ENCODE results near the gene KRT4. TPM values are rescaled to one million over a fixed set of nuclear protein-coding genes. Genes with fewer than 3 reads are reported as not detected.

KRT4 gene
- total RNA-seq, 2 donors from 2014 or later, result not detected

DNA sequence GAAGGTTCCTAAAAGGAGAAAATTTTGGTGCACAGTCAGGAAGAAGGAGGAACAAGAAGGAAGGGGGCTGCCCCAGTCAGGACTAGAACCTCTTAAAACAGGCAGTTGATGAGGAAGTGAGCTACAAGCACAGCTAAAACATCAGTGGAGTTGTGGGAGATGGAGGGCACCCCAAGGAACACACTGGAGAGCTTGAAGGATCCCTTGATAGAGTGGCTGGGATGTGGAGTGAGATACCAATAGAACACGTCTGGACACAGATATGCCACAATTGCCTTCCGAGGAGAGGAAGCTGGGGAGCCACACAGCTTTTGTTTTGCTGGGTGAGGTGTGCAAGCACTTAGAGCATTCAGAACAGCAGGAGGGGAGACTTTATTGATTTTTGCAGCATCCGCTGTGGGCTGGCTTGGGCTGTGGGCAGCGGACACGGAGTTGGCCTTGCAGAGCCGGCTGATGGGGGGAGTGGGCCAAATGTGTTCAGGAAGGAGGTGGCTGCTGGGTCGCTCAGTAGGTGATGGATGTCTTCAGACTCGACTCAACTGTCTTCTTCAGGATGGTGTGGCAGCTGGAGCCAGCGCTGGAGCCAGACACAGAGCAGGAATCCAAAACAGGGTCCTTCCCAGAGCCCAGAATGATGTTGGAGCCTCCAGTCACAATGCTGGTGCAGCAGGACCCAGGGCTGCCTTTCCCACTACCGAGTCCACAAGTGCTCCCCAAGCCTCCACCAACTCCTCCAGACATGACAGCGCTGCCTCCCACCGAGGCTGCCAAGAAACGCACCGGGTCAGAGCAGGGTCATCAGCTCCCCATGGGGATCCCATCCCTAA, 24.9 kb upstream of the KRT4 start:
- Histone ChIP-seq H3K36me3 (no peaks in the 10 kb centered on the region), H3K9ac (ENCODE audit: low read depth in 2 of 2, low read length in 2 of 2) (no peak overlapping the region), H3K4me3 (no peak overlapping the region), H3K27ac (no peak overlapping the region), H3K4me1 (no peaks in the 10 kb centered on the region), H3K27me3 (no peaks in the 10 kb centered on the region), H3K9me3 (no peaks in the 10 kb centered on the region)
- intact Hi-C loops (cut with DNase I), result no loop called here
- TF ChIP-seq, protein P1, sequence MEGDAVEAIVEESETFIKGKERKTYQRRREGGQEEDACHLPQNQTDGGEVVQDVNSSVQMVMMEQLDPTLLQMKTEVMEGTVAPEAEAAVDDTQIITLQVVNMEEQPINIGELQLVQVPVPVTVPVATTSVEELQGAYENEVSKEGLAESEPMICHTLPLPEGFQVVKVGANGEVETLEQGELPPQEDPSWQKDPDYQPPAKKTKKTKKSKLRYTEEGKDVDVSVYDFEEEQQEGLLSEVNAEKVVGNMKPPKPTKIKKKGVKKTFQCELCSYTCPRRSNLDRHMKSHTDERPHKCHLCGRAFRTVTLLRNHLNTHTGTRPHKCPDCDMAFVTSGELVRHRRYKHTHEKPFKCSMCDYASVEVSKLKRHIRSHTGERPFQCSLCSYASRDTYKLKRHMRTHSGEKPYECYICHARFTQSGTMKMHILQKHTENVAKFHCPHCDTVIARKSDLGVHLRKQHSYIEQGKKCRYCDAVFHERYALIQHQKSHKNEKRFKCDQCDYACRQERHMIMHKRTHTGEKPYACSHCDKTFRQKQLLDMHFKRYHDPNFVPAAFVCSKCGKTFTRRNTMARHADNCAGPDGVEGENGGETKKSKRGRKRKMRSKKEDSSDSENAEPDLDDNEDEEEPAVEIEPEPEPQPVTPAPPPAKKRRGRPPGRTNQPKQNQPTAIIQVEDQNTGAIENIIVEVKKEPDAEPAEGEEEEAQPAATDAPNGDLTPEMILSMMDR (IDR thresholded peaks at IDR 0.05), result no peak
- DNase-seq, result no peak

DNA sequence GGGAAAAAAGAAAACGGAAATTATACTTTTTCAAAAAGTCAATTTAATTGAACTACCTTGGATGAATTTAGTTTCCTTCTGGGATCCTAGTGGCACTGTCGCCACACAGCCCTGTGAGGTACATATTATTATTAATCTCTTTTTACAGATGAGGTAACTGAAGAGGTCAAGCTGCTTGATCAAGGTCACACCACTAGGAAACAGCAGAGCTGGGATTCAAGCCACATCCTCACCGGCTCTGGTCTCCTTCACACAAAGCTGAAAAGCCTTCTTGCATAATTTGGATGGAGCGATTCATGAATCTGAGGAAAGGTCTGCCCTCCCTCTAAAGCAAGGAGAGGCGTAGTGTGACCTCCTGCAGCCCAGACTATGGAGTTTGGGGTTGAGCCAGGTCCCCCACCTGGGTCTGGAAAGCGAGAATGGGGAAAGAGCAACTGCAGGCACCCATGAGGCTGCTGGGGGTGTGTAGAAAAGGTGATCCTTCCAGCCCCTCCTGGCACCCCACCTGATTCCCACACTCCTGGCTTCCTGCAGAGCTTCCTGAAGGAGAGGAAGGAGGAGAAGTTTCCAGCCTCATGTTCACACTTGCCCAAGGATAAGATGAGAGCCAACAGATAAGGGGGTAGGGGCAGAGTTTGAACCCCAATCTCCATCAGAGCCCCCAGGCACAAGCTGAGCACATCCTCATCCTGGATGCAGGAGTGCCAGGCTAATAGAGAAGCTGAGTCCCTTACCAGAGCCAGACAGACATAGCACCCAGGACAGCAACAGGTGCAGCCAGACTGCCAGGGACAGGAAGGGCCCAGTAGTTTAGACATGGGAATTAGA, 24.1 kb upstream of the KRT4 start:
- DNase-seq, result no peak
- no peaks in the 10 kb centered on the region for H3K27me3 ChIP-seq

DNA sequence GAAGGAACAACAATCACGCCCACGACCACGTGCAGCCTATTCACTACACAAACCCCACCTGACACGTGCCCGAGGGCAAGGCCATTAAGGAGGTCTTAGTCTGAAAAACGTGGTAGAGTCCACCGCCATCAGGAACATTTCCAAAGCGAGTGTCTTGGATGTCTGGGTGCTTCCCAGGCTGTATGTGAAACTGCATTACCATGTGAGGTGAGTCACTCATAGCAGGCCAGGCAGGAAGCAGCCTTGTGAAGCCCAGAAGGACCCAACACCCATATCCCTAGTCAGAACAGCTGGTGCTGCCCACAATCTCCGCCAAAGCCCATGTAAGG, 23.5 kb upstream of the KRT4 start:
- H3K27me3 ChIP-seq, result no peaks in the 10 kb centered on the region

More for the DNA sequence above, 24.1 kb upstream of the KRT4 start:
- no peak overlapping the region for H3K4me3 ChIP-seq
- intact Hi-C loops (cut with DNase I), result no loop called here
- H3K4me1 ChIP-seq, result no peaks in the 10 kb centered on the region
- no peak overlapping the region for H3K27ac ChIP-seq
- TF ChIP-seq, protein P1 (IDR thresholded peaks at IDR 0.05), result no peak
- H3K9me3 ChIP-seq, result no peaks in the 10 kb centered on the region
- H3K36me3 ChIP-seq, result no peaks in the 10 kb centered on the region
- H3K9ac ChIP-seq (ENCODE audit: low read depth in 2 of 2, low read length in 2 of 2), result no peak overlapping the region

DNA sequence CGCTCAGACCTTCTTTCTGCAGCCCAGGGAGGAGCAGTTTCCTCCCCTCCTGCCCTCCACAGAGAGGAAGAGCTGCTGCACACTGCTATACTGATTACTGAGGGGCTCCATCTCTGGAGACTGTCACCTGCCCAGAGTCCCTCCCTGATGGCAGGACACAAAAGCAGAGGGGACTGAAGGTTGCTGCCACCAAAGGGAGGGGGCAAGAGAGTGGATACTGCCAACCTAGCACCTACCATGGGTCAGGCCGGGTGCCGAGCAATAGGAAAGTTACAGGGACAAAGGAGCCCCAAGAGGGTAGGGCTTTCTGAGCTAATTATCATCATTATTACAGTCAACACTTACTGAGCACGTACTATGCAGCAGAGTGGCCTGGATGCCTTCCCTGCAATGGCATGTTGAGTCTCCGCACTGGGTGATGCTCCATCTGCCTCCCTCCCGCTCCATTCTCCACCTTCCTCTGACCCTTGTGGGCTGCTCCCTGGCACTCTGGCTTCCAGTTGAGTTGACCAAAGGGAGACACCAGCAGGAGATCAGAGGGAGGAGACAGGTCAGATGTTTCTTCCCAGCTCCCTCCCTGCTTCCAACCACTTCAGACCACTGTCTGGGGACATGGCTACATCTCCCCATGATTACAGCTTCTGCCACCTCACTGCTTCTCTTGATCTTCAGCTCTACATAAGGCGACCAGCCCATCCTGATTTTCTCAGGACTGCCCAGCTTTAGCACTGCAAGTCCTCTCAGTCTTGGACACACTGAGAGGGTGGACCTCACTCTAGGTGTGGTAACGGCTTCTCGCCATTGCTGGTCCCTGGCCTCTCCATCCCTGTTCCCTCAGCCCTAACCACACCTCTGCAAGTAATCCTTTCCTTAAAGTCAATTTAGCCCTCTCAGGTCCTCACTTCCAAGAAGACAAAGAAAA, 22.8 kb upstream of the KRT4 start:
- Histone ChIP-seq H3K4me3 (no peak overlapping the region), H3K9ac (ENCODE audit: low read depth in 2 of 2, low read length in 2 of 2) (no peak overlapping the region), H3K9me3 (no peaks in the 10 kb centered on the region), H3K27me3 (no peaks in the 10 kb centered on the region), H3K4me1 (no peaks in the 10 kb centered on the region), H3K27ac (no peak overlapping the region), H3K36me3 (no peaks in the 10 kb centered on the region)
- TF ChIP-seq, protein P1 (IDR thresholded peaks at IDR 0.05), result no peak
- intact Hi-C loops (cut with DNase I), result no loop called here
- DNase-seq, result no peak

More for the DNA sequence above, 23.5 kb upstream of the KRT4 start:
- H3K36me3 ChIP-seq, result no peaks in the 10 kb centered on the region
- TF ChIP-seq, protein P1 (IDR thresholded peaks at IDR 0.05), result no peak
- no peak overlapping the region for H3K9ac ChIP-seq (ENCODE audit: low read depth in 2 of 2, low read length in 2 of 2)
- H3K27ac ChIP-seq, result no peak overlapping the region
- intact Hi-C loops (cut with DNase I), result no loop called here
- no peak for DNase-seq
- H3K9me3 ChIP-seq, result no peaks in the 10 kb centered on the region
- H3K4me1 ChIP-seq, result no peaks in the 10 kb centered on the region
- H3K4me3 ChIP-seq, result no peak overlapping the region

DNA sequence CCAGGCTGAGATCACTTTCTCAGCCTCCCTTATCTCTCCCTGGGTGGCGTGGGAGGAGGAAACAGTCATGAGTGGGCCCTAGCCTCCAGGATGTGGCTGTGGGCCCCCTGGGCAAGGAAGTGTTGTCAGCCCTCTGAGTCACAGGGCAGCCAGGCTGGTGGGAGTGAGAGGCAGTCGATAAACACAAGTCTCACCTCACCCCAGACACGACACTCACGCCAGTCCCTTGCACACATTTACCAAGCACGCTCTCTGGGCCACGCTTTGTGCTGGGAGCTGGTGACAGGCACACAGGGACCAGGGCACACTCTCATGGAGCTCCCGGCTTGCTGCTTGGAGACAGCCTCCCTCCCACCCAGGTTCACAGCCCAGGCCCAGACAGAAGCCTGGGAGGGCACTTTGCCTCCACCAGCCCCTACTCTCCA, 22.1 kb upstream of the KRT4 start:
- Histone ChIP-seq H3K36me3 (no peaks in the 10 kb centered on the region), H3K4me1 (no peaks in the 10 kb centered on the region), H3K4me3 (no peak overlapping the region), H3K27me3 (no peaks in the 10 kb centered on the region), H3K9ac (ENCODE audit: low read depth in 2 of 2, low read length in 2 of 2) (no peak overlapping the region), H3K27ac (no peak overlapping the region), H3K9me3 (no peaks in the 10 kb centered on the region)
- no peak for DNase-seq
- TF ChIP-seq, protein P1 (IDR thresholded peaks at IDR 0.05), result no peak
- intact Hi-C loops (cut with DNase I), result no loop called here

Data from colonic mucosa (tissue), 4 donors.